HG02623 (cell line): ENCODE data around the gene CHD5.

ENCODE experiments used
- ATAC-seq: cut with Tn5 transposase; IDR thresholded peaks from one replicate; pipeline ENCODE4 v1.9.1; 2021; ENCODE audit warnings: moderate library complexity; ENCODE audit not compliant: unreplicated experiment

CHD5 gene

GRCh38 chr1:6134741-6135510 lies 45.2 kb downstream of the CHD5 start:
- no peak for ATAC-seq

GRCh38 chr1:6134206-6134605 lies 45.9 kb downstream of the CHD5 start:
- no peak for ATAC-seq

DNA sequence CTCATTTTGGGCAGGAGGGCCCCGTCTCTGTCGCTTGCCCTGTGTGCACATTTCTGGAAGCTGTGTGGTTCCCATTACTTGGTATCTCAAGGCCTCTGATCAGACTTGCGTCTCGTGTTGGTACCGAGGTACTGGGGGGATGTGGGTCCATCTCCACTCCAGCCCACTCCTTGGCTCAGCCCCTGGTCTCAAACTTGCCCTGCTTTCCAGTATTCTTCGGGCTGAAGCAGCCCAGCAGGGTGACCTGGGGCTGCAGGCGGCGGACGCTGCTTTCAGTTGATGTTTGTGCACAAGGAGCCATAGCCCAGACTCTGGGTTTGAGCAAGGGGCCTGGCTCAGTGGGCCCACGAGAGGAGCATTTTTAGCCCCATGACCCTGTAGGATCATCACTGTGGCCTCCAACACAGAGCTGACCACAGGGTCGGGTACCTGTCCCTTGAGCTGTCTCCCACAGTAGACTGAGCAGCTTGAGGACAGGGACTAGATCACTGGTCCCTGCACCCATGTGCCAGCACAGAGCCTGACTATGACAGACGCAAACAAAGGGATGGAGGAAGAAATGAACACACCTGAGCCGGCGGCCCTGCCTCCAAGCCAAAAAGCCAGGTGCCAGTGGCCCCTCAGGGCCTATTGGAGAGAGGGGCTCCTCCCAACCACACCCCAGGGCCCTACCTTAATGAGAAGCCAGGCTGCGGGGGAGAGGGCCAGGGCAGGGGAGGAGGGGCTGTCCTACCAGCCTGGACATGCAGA lies 46.8 kb downstream of the CHD5 start:
- no peak for ATAC-seq

DNA sequence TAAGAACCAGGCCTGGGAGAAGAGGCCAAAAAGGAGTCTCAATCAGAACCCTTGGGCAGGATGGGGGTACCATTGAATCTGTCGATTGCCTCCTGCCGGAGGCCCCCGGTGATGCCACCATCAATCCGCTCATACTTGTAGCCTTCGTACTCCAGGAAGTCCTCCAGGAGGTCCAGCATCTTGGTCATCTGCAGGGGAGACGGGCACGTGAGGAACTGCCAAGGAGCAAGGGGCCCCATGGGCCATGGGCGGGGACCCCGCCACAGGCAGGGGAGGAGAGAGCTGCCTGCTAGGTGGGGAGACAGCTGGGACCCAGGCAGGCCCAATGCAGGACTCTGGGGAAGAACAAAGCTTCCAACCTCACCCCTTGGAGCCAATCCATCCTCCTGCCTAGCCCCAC lies 48.6 kb downstream of the CHD5 start:
- ATAC-seq: no peak

- no peak for ATAC-seq
Measured at GRCh38 chr1:6130596-6130995, 49.5 kb downstream of the CHD5 start.

- no peak for ATAC-seq
Measured at GRCh38 chr1:6130036-6130435, 50.1 kb downstream of the CHD5 start.

- ATAC-seq: no peak
Measured at GRCh38 chr1:6129313-6129712, 50.8 kb downstream of the CHD5 start.

DNA sequence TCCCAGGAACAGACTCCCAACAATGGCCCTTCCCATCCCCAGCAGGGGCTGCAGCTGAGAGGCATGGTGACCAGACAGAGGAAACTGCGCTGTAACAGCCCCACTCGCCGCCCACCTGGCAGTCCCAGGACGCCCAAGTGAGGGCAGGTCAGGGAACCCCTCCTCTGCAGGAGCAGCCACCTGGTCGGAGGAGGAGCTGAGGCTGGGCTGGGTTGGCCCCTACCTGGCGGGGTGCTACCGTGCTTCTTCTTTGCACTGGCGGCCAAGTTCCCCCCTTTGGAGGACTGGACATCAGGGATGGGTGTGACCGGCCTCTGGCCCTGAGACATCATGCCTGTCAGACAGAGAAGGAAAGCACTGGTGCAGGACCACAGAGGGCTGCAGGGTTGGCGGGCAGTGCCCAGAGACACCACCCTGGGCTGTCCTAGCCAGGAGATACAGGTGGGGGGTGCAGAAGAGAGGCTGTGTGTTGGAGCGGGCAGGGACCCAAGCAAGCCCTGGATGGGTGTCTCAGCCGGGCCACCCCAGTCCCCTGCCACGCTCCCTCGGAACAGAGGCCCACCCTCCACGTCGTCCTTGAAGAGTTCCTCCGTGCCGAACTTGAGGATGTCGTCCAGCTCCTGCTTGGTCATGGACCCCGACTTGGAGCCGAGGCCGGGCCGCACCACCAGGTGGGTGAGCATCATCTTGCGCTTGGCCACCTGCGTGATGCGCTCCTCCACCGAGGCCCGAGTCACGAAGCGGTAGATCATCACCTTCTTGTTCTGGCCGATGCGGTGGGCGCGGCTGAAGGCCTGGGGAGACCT lies 51.6 kb downstream of the CHD5 start:
- ATAC-seq: no peak

DNA sequence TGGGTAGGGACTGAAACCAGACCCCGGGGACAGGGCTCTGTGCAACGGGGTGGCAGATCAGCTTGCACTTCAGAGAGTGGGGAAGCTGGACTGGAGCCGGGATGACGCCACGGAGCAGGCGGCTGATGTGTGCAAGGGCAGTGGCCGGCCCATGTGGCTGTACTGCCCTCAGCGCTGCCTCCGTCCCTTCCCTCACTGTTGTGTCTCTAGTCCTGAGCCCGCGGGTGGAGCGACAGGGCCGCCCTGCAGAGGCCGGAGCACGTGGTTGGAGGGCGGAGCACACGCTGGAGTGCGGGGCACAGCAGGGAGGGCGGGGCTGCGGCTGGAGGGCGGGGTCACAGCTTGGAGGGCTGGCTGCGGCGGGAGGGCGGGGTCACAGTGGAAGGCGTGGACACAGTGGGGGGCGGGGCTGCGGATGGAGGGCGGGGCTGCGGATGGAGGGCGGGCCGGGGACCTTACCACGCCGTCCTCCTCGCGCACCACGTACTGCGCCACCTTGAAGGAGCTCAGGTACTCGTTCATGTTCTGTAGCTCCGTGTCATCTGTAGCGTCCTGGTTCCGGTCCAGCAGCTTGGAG lies 52.4 kb downstream of the CHD5 start:
- ATAC-seq: no peak

- no peak for ATAC-seq
Measured at GRCh38 chr1:6126521-6127067, 53.5 kb downstream of the CHD5 start.

GRCh38 chr1:6126028-6126427 lies 54.1 kb downstream of the CHD5 start:
- ATAC-seq: no peak

DNA sequence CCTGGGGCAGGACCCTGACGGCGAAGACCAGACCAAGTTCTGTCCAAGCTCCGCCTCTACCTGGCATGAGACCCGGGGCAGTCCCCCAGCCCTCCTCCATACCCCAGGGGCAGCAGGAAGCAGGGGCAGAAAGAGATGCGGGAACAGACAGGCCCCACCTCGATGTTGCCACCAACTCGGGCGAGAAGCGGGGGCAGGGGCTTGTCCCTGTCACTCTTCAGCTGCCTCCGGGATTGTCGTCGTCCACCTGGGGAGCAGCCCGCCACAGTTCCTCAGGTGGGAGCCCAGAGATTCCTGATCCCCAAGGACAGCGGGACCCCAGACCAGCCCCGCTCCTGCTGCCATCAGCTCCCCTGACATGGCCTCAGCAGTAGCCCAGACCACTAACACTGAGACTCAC lies 54.8 kb downstream of the CHD5 start:
- no peak for ATAC-seq

DNA sequence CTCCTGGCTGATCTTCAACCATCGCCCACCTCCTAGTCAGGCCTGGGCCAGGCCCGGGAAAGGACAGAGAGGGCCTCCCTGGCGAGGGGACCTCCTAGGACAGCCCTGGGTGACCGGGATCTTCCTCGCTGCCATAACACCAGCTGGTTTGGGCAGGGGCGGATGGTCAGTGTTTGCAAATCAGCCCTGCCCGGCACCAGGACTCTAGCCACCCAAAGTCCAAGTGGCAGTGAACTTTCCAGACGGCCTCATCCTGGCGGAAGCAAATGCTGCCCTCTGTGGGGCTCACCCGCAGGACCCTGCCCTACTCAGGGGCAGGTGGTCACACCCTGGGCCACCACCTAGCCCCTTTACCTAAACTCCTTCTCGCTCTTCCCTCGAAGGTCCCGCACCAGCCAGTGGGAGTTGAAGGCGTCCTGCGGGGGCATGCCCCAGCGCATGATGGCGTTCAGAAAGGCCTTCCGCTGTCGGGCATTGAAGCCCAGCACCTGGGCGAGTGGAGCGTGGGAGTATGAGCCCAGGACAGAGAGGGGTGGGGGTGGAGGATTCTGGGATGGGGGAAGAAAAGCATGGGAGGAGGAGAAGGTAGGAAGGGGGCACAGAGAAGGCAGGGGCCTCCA lies 55.3 kb downstream of the CHD5 start:
- ATAC-seq: no peak

- ATAC-seq: no peak
Measured at GRCh38 chr1:6124341-6124740, 55.8 kb downstream of the CHD5 start.

- ATAC-seq: no peak
Measured at GRCh38 chr1:6123816-6124215, 56.3 kb downstream of the CHD5 start.

DNA sequence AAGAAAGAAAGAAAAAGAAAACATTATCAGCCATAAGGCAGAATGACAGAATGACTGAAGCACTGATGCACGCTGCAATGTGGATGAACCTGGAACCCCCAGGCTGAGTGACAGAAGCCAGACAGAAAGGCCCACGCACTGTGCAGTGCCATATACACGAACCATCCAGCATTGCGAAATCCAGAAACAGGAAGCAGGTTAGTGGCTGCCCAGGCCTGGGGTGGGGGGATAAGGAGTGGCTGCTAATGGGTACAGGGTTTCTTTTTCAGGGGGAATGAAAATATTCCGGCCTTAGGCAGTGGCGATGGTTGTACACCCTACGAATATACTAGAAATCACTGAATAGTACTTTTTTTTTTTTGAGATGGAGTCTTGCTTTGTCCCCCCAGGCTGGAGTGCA lies 57.0 kb downstream of the CHD5 start:
- no peak for ATAC-seq

GRCh38 chr1:6121651-6122370 lies 58.3 kb downstream of the CHD5 start:
- ATAC-seq: no peak

DNA sequence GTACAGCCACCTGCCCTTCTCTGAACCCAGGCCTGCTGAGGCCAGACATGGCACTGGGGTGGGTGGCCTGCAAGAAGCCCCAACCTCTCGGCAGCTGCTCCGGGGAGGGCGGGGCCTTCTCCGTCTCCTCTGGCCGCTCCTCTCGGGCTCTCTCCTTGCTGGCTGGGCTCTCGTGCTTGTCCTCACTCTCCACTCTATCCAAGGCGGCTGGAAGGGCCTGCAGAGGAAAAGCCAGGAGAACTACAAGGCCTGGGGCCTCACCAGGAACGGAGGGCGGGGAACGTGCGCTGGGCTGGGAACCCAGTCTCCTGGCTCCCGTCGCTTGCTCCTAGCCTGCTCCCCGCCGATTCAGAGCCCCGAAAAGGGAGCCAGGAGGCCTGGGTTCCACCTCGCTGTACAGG lies 59.1 kb downstream of the CHD5 start:
- ATAC-seq: no peak

- ATAC-seq: no peak
Measured at GRCh38 chr1:6118415-6118814, 61.7 kb downstream of the CHD5 start.

- ATAC-seq: no peak
Measured at GRCh38 chr1:6117624-6118023, 62.5 kb downstream of the CHD5 start.
